Coronary artery (tissue), 2 donors: Measurements from ENCODE around the gene RNF144A.

Experiments used
- DNase-seq: peaks from one replicate; pipeline ENCODE4 v3.0.0-alpha.2; 2017; ENCODE audit warnings: low spot score
- H3K27ac ChIP-seq, 2 donors: fragments of 200-600 bp; sonication (generic); one replicate each; pipeline ENCODE4 v1.5.1; 2016 to 2019
- H3K4me3 ChIP-seq: fragments of 200-600 bp; sonication (generic); 2 replicates; pipeline ENCODE4 v1.5.1; 2016; ENCODE audit warnings: mild to moderate bottlenecking, moderate library complexity
- CTCF ChIP-seq: fragments of 200-600 bp; sonication (generic); IDR thresholded peaks from one replicate; pipeline ENCODE4 v1.5.1; 2019; ENCODE audit warnings: antibody characterized with exemption

The RNF144A gene

GRCh38 chr2:7010391-7011054, 93.3 kb downstream of the RNF144A start:
- no peak for DNase-seq
- no peak overlapping the region for H3K4me3 ChIP-seq
- TF ChIP-seq CTCF: no peak
- H3K27ac ChIP-seq: peak overlapping the region in 1 of 2 donors; percentile 71

GRCh38 chr2:7011356-7012083, 94.3 kb downstream of the RNF144A start:
- H3K4me3 ChIP-seq: no peak overlapping the region
- no peak for TF ChIP-seq CTCF
- H3K27ac ChIP-seq: no peak overlapping the region
- no peak for DNase-seq

- DNase-seq: no peak
- H3K4me3 ChIP-seq: no peak overlapping the region
- H3K27ac ChIP-seq: no peak overlapping the region
- TF ChIP-seq CTCF: no peak
Observed at GRCh38 chr2:7012141-7012764, 95.0 kb downstream of the RNF144A start.

- no peak overlapping the region for H3K4me3 ChIP-seq
- H3K27ac ChIP-seq: no peak overlapping the region
- DNase-seq: no peak
- no peak for TF ChIP-seq CTCF
Observed at GRCh38 chr2:7013471-7014160, 96.4 kb downstream of the RNF144A start.

GRCh38 chr2:7014174-7014640, 97.0 kb downstream of the RNF144A start:
- TF ChIP-seq CTCF: no peak
- Histone ChIP-seq H3K27ac (no peak overlapping the region), H3K4me3 (no peak overlapping the region)
- no peak for DNase-seq

GRCh38 chr2:7015007-7015950, 98.1 kb downstream of the RNF144A start:
- no peak for TF ChIP-seq CTCF
- Histone ChIP-seq H3K27ac (no peak overlapping the region), H3K4me3 (no peak overlapping the region)
- no peak for DNase-seq
